T-helper 2 cell treated with Interferon-gamma antibody and Interleukin-4, amounts not matched to agents 5 μg/mL and 100 μg/mL, for 36 hours (primary cell): ENCODE results near the gene ANP32A.
A peak's percentile ranks its signal among the peaks of the same experiment; 100 is the strongest.

Source experiments
- DNase-seq: peaks from one replicate; pipeline ENCODE4 v3.0.0; 2021; ENCODE audit warnings: low spot score
- H3K27ac Mint-ChIP-seq: one replicate; pipeline ENCODE4 v1.8.0; 2021; ENCODE audit warnings: mild to moderate bottlenecking, mixed read lengths
- H3K27me3 Mint-ChIP-seq: one replicate; pipeline ENCODE4 v1.8.0; 2021; ENCODE audit warnings: low read depth, mixed read lengths
- H3K36me3 Mint-ChIP-seq: one replicate; pipeline ENCODE4 v1.8.0; 2021; ENCODE audit warnings: low read depth, mixed read lengths
- H3K4me1 Mint-ChIP-seq: one replicate; pipeline ENCODE4 v1.8.0; 2021; ENCODE audit warnings: low read depth, mixed read lengths
- H3K4me3 Mint-ChIP-seq: one replicate; pipeline ENCODE4 v1.8.0; 2022; ENCODE audit warnings: mild to moderate bottlenecking, moderate library complexity, mixed read lengths
- H3K9me3 Mint-ChIP-seq: one replicate; pipeline ENCODE4 v1.8.0; 2021; ENCODE audit warnings: mixed read lengths

The ANP32A gene

GRCh38 chr15:68816158-68816557 lies 4.5 kb downstream of the ANP32A start:
- Mint-ChIP-seq H3K4me1 (peaks cover 39% of the 10 kb centered on the region), H3K36me3 (peaks cover 27% of the 10 kb centered on the region), H3K4me3 (peak overlapping the region; percentile 96), H3K27me3 (no peaks in the 10 kb centered on the region), H3K9me3 (no peaks in the 10 kb centered on the region), H3K27ac (peak overlapping the region; percentile 98)
- no peak for DNase-seq

- Mint-ChIP-seq H3K9me3 (no peaks in the 10 kb centered on the region), H3K36me3 (peaks cover 29% of the 10 kb centered on the region), H3K27ac (peak overlapping the region; percentile 98), H3K4me3 (peak overlapping the region; percentile 96), H3K4me1 (peaks cover 42% of the 10 kb centered on the region), H3K27me3 (no peaks in the 10 kb centered on the region)
- no peak for DNase-seq
These were observed 5.1 kb downstream of the ANP32A start for GRCh38 chr15:68815598-68815997.

- DNase-seq = no peak
- Mint-ChIP-seq H3K36me3 (peaks cover 35% of the 10 kb centered on the region), H3K4me3 (peak overlapping the region; percentile 19), H3K27me3 (no peaks in the 10 kb centered on the region), H3K4me1 (peaks cover 52% of the 10 kb centered on the region), H3K9me3 (no peaks in the 10 kb centered on the region), H3K27ac (peak overlapping the region; percentile 35)
These were observed 6.1 kb downstream of the ANP32A start for GRCh38 chr15:68814596-68814995.

GRCh38 chr15:68812597-68813431 lies 7.9 kb downstream of the ANP32A start:
- no peak for DNase-seq
- H3K27ac Mint-ChIP-seq = peak overlapping the region; percentile 10
- H3K4me1 Mint-ChIP-seq = peaks cover 64% of the 10 kb centered on the region

GRCh38 chr15:68812069-68812468 lies 8.6 kb downstream of the ANP32A start:
- no peaks in the 10 kb centered on the region for H3K9me3 Mint-ChIP-seq
- no peak overlapping the region for H3K27ac Mint-ChIP-seq
- H3K27me3 Mint-ChIP-seq = no peaks in the 10 kb centered on the region
- H3K36me3 Mint-ChIP-seq = peaks cover 38% of the 10 kb centered on the region
- H3K4me1 Mint-ChIP-seq = peaks cover 60% of the 10 kb centered on the region
- no peak overlapping the region for H3K4me3 Mint-ChIP-seq
- no peak for DNase-seq

More at GRCh38 chr15:68812597-68813431, 7.9 kb downstream of the ANP32A start:
- H3K4me3 Mint-ChIP-seq = no peak overlapping the region
- H3K36me3 Mint-ChIP-seq = peaks cover 41% of the 10 kb centered on the region
- no peaks in the 10 kb centered on the region for H3K27me3 Mint-ChIP-seq
- no peaks in the 10 kb centered on the region for H3K9me3 Mint-ChIP-seq

- no peak overlapping the region for H3K27ac Mint-ChIP-seq
- no peak overlapping the region for H3K4me3 Mint-ChIP-seq
- H3K9me3 Mint-ChIP-seq = no peaks in the 10 kb centered on the region
- H3K27me3 Mint-ChIP-seq = no peaks in the 10 kb centered on the region
- DNase-seq = no peak
- peaks cover 28% of the 10 kb centered on the region for H3K36me3 Mint-ChIP-seq
- H3K4me1 Mint-ChIP-seq = peaks cover 42% of the 10 kb centered on the region
These were observed 11.2 kb downstream of the ANP32A start for GRCh38 chr15:68809517-68809916.

GRCh38 chr15:68808770-68809169 lies 11.9 kb downstream of the ANP32A start:
- no peak overlapping the region for H3K4me3 Mint-ChIP-seq
- peaks cover 39% of the 10 kb centered on the region for H3K4me1 Mint-ChIP-seq
- no peak for DNase-seq
- H3K36me3 Mint-ChIP-seq = peaks cover 27% of the 10 kb centered on the region
- no peaks in the 10 kb centered on the region for H3K9me3 Mint-ChIP-seq
- no peak overlapping the region for H3K27ac Mint-ChIP-seq
- no peaks in the 10 kb centered on the region for H3K27me3 Mint-ChIP-seq

GRCh38 chr15:68808091-68808490 lies 12.6 kb downstream of the ANP32A start:
- Mint-ChIP-seq H3K4me3 (no peak overlapping the region), H3K27me3 (no peaks in the 10 kb centered on the region), H3K4me1 (peaks cover 35% of the 10 kb centered on the region), H3K9me3 (no peaks in the 10 kb centered on the region), H3K27ac (no peak overlapping the region), H3K36me3 (peaks cover 29% of the 10 kb centered on the region)
- no peak for DNase-seq

- Mint-ChIP-seq H3K9me3 (no peaks in the 10 kb centered on the region), H3K27me3 (no peaks in the 10 kb centered on the region), H3K27ac (no peak overlapping the region), H3K4me3 (no peak overlapping the region), H3K4me1 (peaks cover 31% of the 10 kb centered on the region), H3K36me3 (peaks cover 29% of the 10 kb centered on the region)
- DNase-seq = no peak
These were observed 13.4 kb downstream of the ANP32A start for GRCh38 chr15:68807249-68807648.

GRCh38 chr15:68806220-68807060 lies 14.3 kb downstream of the ANP32A start:
- Mint-ChIP-seq H3K36me3 (peaks cover 29% of the 10 kb centered on the region), H3K9me3 (no peaks in the 10 kb centered on the region), H3K27ac (no peak overlapping the region), H3K27me3 (no peaks in the 10 kb centered on the region), H3K4me3 (no peak overlapping the region), H3K4me1 (peaks cover 37% of the 10 kb centered on the region)
- no peak for DNase-seq

GRCh38 chr15:68802373-68802772 lies 18.3 kb downstream of the ANP32A start:
- no peaks in the 10 kb centered on the region for H3K9me3 Mint-ChIP-seq
- H3K27ac Mint-ChIP-seq = no peak overlapping the region
- DNase-seq = no peak
- no peaks in the 10 kb centered on the region for H3K27me3 Mint-ChIP-seq
- peaks cover 47% of the 10 kb centered on the region for H3K4me1 Mint-ChIP-seq
- H3K4me3 Mint-ChIP-seq = no peak overlapping the region
- peaks cover 18% of the 10 kb centered on the region for H3K36me3 Mint-ChIP-seq

GRCh38 chr15:68801572-68802148 lies 19.0 kb downstream of the ANP32A start:
- H3K9me3 Mint-ChIP-seq = no peaks in the 10 kb centered on the region
- no peak for DNase-seq
- peaks cover 55% of the 10 kb centered on the region for H3K4me1 Mint-ChIP-seq
- peaks cover 14% of the 10 kb centered on the region for H3K36me3 Mint-ChIP-seq
- H3K27ac Mint-ChIP-seq = no peak overlapping the region
- no peak overlapping the region for H3K4me3 Mint-ChIP-seq
- H3K27me3 Mint-ChIP-seq = no peaks in the 10 kb centered on the region

GRCh38 chr15:68800875-68801274 lies 19.8 kb downstream of the ANP32A start:
- H3K4me3 Mint-ChIP-seq = no peak overlapping the region
- H3K36me3 Mint-ChIP-seq = peaks cover 12% of the 10 kb centered on the region
- H3K9me3 Mint-ChIP-seq = no peaks in the 10 kb centered on the region
- peaks cover 58% of the 10 kb centered on the region for H3K4me1 Mint-ChIP-seq
- no peak for DNase-seq
- no peaks in the 10 kb centered on the region for H3K27me3 Mint-ChIP-seq
- H3K27ac Mint-ChIP-seq = no peak overlapping the region
